CD4-positive, alpha-beta T cell treated with Interleukin-1 beta for 1 hour (primary cell): ENCODE measurements around the gene FLNC.
A peak's percentile ranks its signal among the peaks of the same experiment; 100 is the strongest.

Experiments used
- DNase-seq, 2 donors: peaks; one replicate each; pipeline ENCODE4 v3.0.0-alpha.2; 2020 to 2022

FLNC gene, protein sequence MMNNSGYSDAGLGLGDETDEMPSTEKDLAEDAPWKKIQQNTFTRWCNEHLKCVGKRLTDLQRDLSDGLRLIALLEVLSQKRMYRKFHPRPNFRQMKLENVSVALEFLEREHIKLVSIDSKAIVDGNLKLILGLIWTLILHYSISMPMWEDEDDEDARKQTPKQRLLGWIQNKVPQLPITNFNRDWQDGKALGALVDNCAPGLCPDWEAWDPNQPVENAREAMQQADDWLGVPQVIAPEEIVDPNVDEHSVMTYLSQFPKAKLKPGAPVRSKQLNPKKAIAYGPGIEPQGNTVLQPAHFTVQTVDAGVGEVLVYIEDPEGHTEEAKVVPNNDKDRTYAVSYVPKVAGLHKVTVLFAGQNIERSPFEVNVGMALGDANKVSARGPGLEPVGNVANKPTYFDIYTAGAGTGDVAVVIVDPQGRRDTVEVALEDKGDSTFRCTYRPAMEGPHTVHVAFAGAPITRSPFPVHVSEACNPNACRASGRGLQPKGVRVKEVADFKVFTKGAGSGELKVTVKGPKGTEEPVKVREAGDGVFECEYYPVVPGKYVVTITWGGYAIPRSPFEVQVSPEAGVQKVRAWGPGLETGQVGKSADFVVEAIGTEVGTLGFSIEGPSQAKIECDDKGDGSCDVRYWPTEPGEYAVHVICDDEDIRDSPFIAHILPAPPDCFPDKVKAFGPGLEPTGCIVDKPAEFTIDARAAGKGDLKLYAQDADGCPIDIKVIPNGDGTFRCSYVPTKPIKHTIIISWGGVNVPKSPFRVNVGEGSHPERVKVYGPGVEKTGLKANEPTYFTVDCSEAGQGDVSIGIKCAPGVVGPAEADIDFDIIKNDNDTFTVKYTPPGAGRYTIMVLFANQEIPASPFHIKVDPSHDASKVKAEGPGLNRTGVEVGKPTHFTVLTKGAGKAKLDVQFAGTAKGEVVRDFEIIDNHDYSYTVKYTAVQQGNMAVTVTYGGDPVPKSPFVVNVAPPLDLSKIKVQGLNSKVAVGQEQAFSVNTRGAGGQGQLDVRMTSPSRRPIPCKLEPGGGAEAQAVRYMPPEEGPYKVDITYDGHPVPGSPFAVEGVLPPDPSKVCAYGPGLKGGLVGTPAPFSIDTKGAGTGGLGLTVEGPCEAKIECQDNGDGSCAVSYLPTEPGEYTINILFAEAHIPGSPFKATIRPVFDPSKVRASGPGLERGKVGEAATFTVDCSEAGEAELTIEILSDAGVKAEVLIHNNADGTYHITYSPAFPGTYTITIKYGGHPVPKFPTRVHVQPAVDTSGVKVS (N-terminal part only)

DNA sequence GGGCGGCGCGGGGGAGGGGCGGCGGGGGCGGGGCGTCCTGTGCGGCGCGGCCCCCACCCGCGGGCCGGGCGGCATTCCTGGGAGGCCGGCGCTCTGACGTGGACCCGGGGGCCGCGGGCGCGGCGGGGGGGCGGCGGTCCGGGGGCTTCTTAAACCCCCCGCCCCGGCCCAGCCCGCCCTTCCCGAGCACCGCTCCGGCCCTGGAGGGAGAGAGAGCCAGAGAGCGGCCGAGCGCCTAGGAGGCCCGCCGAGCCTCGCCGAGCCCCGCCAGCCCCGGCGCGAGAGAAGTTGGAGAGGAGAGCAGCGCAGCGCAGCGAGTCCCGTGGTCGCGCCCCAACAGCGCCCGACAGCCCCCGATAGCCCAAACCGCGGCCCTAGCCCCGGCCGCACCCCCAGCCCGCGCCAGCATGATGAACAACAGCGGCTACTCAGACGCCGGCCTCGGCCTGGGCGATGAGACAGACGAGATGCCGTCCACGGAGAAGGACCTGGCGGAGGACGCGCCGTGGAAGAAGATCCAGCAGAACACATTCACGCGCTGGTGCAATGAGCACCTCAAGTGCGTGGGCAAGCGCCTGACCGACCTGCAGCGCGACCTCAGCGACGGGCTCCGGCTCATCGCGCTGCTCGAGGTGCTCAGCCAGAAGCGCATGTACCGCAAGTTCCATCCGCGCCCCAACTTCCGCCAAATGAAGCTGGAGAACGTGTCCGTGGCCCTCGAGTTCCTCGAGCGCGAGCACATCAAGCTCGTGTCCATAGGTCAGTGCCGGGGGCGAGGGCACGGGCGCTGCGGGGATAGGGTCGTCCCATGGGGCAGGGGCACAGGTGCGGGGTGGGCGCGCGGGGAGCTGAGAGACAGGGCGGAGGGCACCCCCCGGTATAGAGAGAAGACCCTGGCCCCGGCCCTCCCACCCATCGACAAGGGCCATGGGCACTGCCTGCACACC is at the start of gene FLNC:
FLNC (plus strand) TSS at position 176 of the 947 bp plus-strand sequence; CDS start at position 408, 232 bp downstream.
- DNase-seq: peak; percentile 27 to 41

DNA sequence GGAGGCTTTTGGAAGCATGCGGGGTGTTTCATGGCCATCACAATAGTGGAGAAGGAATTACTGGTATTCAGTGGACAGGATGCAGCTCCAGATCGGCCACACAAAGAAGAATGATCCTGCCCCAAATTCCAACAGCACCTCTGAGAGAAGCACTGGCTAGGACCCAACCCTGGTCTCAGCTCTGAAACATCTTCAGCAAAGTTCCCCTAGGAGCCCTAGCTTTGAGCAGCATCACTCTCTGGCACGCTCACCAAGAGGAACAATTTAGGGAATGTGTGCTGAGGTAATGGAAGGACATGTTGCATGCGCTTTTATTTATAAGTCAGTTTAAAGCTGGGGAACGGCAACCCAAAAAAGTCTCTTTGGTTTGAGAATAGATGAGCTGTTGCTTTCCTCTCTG is 49.1 kb upstream of the FLNC start:
- DNase-seq: no peak

DNA sequence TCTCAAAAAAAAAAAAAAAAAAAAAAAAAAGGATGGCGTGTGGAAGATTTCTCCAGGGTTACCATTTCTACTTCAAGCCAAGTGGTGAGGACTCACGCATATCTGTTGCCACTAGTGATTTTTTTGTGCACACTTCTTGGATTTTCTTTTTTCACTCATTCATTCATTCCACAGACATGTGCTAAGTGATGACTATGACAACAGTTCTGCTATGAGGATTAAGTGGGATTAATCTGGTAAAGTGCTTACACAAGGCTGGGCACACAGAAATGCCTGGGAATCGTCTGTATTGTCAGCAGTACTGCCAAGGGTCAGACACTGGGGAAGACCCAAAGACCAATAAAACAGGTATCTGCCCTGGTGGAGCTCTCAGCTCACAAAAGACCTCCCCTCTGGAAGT is 48.4 kb upstream of the FLNC start:
- no peak for DNase-seq

DNA sequence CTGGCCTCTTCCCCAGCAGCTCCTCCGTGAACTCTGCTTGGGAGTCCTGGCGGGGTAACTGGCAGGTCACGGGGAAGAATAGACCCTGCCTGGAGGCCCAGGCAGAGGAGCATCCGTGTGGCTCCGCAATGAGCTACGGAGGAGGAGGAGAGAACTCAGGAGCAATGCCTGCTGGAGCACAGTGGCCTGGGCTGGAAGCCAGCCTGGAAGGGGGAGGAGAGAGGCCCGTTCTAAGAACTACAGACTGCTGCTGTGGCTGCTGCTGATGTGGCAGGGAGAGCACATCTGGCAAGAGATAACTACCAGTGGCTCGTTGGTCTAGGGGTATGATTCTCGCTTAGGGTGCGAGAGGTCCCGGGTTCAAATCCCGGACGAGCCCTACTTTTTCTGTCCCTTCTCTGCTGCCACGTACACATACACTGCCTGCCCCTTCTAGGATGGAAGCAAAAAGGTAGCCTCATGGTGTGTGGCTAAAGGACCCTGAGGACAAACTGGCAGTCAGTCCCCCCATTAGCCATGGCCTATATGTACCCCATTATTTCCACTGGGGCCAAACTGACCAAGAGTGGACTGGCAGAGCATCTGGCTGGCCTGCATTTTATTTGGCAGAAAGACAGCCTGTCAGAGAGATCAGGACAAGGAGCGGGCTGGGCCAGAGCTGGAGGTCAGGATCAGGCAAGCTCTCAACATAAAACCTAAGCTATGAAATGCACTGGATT is 46.9 kb upstream of the FLNC start:
- no peak for DNase-seq

DNA sequence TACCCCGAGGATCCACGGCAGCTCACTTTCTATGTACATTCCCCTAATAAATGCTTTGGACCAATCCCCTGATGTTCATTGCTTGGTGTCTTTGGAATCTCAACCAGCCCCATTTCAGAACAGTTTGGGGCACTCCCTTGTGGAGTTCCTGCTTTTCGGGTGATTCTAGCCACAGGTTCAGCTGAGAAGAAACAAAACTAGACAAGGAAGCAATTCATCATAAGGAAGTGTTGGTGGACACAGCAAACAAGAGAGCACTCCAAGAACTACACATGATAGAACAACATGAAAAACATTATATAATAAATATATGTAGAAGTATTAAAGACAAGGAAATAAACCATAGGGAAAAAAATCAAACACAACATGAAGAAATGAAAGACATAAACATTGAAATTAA is 44.5 kb upstream of the FLNC start:
- DNase-seq: no peak

DNA sequence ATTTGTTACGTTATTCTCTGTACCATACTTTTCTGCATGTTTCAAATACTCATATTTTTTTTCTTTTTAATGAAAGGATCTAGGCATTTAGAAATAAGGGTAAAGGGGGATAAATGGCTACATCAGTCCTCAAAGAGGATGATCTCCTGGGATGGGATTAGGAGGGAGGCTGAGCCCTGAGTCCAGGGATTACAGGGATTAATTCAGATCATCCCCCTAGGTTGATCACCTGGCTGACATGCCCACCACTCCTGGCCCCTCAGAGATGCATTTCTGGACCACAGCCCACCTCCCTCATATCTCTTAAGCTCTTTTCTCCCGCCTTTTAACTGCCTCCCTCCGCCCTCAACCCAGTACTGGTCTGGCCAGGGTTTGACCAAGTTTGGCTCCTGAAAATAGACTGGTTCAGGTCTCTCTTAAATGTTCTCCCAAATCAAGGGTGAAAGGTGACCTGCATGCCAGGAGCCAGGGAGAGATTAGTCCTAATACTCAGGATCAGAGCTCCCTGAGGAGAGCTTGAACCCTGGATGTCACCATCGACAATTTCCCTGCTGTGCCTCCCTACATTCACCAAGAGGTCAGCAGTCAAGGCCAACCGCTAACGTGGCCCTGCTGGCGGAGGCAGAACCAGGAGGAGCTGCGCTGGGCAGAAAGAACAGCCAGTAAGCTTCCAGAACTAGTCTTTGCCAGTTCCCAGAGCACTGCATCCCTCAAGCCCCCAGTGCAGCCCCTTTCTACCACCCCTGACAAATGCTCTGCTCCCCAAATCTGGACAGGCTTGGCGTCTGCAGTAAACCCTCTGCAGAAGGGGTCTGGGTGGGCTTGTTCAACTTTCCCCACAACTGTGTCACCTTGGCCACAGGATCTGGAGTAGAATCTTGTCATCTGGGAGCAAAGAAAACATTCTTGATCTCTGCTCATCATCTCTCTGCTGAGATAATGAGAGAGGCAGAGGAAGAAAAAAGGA is 41.5 kb upstream of the FLNC start:
- DNase-seq: no peak

DNA sequence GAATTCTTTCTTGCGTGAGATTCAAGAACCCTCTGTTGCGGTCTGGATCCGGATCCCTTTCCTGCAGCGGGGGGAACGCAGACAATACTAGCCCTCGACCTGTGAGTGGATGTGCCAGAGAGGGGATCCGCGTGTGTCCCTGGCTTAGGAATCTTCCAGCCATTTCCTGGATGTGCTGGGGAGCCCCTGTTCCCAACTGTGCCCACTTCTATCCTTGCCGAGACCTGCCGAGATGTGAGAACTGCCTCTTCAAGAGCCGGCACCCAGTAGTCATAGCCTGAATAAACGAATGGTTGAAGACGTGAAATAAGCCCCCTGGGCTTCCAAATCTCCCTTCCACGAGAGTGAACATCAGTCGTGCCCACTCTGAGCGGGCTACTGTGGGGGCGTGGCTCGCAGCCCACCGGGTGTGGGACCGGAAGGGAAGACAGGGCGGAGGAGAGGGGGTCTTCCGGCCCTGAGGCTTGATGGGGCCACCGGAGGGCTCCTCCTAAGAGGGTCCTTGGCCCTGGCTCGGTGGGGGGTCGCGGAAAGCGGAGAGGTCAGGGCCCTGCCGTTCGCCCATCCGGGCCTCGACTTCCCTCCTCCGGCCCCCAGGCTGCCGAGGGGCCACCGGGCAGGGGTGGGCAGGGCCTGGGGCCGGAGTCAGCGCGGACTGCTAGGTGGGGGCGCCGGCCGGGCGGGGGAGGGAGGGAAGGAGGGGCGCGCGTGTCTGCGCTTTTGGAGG is 39.7 kb upstream of the FLNC start:
- no peak for DNase-seq

DNA sequence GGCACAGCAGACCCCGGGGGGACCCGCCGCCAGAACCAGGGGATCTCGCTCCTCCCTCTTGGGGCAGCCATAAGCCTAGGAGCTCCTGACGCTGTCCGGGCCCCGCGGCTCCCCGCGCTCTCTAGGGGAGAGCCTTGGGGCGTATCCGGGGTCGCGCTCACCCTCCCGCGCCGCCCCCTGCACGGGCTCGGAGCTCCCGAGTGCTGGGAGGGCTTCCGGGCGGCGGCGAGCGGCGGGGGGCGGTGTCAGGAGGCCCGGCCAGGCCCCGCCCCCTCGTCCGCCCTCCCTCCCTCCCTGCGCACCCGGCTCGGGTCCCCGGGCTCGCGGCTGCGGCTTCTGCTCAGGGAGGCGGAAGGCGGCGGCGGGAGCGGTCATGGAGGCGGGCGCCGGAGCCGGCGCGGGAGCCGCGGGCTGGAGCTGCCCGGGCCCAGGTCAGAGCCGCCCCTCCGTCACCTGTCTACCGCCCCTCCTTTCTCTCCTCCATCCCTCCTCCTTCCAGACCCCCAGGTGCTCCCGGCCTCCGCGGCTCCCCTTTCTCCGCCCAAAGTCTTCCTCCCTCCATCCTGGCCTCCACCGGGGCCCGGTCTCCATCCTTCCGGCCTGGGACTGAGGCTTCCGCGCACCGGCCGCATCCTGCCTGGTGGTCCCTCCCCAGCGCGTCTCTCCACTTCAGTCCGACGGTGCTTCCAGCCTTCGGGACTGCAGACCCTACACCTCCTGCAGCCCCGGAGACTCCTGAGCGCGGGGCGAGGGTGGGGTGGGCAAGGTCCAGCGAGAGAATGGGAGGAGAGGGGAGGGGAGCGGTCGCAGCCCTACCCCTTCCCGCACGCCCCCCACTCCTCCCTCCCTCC is 38.9 kb upstream of the FLNC start, which contains the start of gene CCDC136:
CCDC136 (plus strand) TSS at position 848 of the 851 bp plus-strand sequence. CDS start 444 bp downstream, outside the sequence.
- DNase-seq: peak; percentile 80 to 83

DNA sequence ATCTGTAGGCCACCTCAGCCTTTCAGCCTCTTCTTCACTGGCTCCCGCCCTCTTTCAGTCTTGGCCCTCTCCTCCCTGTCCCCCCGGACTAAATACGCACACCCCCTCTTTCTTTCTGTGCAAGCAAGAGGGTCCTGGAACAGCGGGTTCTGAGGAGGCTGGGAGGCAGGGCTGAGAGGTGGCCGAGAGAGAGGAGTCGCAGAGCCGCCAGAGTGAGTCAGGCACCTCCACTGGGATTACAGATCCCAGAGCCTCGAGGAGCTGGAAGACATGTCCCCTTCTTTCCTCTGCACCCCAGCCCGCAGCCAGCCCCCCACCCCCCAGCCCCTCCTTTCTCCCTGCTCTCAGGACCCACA is 38.3 kb upstream of the FLNC start:
- no peak for DNase-seq

DNA sequence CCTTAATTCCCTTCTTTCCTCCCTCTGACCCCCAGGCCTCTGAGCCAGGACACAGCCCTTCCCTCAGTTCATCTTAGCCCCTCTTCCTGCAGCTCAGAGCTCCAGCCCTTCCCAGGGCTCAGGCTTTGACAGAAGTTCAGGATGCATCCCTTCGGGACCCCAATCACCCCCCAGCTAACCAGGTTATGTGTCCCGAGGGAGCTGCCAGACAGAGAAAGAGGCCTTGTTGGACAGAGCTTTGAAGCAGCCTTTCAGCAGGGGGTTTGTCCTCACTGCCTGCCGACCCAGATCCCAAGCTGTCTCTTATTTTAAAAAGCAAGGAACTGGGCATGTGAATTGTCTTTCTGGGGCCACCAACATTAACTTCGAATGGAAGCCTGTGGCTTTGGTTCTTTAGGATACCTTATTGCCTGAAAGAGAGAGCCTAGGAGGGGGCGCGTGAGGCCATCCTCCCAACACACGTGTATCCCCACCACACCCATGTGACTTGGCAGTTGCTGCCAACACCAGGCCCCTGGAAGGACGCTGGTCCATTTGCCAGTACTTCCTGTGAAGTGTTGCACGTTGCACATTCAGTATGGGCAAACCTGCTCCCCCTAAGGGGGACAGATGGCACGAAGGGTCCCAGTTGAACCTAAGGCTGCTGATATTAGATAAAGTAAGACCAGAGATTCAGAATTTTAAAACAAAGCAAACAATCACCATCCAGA is 37.6 kb upstream of the FLNC start:
- DNase-seq: no peak

DNA sequence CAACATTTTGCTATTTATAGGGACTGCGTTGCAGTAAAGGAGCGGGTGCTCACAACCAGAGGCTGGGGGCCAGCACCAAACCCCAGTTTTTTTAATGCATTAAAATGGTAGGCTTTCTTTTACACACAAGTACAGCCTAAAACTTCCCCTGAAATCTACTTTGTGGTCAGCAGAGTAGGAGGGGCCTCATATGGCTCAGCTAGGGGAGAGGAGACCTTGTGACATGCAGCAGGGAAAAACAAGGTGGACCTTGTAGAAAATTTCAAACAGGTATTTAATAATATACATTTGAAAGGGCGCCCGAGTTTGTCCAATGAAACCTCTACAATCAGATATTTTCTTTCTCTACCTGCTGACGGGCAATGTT is 37.0 kb upstream of the FLNC start:
- no peak for DNase-seq

DNA sequence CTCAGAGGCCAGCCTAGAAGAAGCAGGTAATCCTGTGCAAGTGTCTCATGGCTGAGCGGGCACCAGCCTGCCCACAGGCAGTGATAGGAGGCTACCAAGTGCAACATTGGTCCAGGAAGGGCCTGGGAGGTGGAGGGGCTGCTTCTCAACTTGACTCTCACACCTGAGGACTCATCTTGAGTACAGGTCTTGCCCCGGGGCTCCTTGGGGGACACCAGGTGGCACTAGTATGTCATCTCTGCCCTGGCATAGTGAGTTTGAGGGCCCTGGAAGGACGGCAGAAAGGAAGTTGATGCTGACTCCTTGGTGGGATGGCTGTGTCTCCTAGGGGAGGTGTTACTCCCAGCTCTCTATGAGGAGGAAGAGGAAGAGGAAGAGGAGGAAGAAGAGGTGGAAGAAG is 36.2 kb upstream of the FLNC start:
- DNase-seq: peak in 1 of 2 donors; percentile 17

DNA sequence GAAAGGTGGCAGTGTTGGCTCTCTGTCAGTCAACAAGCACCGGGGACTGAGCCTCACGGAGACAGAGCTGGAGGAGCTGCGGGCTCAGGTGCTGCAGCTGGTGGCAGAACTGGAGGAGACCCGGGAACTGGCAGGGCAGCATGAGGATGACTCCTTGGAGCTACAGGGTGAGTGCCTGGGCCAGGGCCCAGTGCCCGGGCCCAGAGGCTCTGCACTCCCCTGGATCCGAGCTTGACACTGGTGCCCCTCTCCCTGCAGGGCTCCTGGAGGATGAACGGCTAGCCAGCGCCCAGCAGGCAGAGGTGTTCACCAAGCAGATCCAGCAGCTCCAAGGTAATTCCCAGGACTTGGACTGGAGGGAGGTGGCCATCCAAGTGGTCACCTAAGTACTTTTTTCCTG is 35.8 kb upstream of the FLNC start:
- no peak for DNase-seq

DNA sequence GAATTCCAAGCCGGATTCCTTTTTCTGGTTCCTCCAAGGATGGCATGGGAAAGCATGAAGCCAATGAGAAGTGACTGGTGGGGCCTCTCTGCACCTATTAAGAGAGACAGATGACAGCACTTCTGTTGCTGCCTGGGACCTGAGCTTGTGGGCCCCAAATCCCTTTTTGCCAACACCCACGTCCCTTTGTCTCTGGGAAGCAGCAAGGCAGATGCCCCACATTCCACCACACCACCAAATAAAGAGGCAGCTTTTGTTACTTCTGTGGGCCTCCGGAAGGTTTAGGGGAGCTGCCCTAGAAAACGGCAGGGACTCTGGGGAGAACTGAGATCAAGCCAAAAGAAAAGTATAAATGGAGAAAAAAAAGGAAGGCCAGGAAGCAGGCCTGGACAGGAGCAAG is 35.1 kb upstream of the FLNC start:
- no peak for DNase-seq

DNA sequence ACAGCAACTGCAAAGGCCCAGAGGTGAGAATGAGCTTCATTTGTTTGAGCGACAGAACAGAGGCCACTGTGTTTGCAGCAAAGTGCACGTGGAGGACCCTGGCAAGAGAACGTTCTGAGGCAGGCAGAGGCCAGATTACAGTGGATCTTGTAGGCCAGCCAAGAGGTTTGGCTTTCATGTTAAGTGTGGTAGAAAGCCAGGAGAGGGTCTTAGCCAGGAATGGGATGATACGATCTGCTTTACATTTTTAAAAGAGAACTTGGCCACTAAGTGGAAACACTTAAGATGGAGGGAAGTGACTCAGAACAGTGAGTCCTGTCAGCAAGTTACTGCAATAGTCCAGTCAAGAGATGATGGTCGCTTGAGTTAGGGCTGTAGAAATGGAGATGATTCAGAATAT is 33.9 kb upstream of the FLNC start:
- no peak for DNase-seq

DNA sequence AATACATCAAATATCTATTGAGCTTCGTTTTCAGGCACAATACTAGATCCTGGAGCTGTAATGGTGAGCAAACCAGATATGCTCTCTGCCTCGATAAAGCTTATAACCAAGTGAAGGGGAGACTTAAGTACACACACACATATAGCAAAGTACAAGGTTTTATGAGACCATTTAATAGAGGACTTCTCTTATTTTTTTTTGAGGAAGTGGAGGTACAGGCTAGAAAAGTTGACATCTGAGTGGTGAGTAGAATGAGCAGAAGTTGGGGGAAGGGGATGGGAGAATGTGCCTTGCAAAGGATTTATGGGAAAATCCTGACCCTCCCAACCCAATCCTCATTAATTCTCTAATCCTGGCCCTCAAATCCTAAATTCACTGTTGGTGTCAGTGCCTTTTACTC is 30.8 kb upstream of the FLNC start:
- no peak for DNase-seq

DNA sequence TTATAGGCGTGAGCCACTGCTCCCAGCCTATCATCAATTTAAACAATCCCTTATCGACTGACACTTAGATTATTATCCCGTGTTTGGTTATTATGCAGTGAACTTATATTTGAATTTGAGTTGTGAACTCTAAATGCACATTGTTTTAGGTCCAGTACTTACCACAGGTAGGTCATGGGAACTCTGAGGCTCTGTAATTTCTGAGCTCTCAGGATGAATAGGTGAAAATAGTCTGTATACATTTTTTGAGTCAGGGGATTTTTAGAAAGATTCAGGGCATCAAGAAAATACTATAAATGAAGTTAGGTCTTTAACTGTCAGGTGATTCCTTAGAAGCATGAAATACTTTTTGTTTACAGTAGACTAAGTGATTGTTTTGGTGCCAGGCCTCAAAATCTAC is 29.6 kb upstream of the FLNC start:
- no peak for DNase-seq

DNA sequence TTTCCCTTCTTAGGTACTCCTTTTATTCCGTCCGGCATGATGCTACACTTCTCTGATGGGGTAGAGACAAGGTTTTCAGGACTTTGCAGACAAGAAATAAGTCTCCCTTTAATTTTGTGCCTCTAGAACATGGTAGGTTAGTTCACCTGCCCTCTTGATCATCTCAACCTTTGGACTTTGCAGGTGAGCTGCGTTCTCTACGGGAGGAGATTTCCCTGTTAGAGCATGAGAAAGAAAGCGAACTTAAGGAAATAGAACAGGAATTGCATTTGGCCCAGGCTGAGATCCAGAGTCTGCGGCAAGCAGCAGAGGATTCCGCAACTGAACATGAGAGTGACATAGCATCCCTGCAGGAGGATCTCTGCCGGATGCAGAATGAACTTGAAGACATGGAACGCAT is 29.2 kb upstream of the FLNC start:
- no peak for DNase-seq
